ENCODE data around the gene DNAJC12.

Gene DNAJC12

DNA sequence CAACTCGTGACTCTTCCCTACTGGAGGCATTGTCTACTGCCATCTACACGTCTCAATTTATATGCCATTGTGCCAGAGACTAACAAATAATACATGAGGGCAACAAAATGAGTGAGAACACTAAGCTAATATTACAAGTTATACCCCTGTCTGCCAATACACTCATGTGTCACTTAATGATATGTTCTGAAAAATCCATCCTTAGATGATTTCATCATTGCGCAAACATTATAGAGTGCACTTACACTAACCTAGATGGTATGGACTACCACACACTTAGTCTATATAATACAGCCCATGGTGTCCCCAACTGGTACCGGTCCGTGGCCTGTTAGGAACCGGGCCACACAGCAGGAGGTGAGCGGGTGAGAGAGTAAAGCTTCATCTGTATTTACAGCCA, 77.7 kb downstream of the DNAJC12 start:
- no peak for DNase-seq (ENCODE audit: low read depth)
